RPMI8226 (cell line): ENCODE data around the gene GLT6D1.

ENCODE experiments used
- DNase-seq: peaks from one replicate; pipeline ENCODE4 v3.0.0-alpha.2; 2015

GLT6D1 gene

GRCh38 chr9:135582966-135583687 is 56.2 kb downstream of the GLT6D1 start:
- no peak for DNase-seq

- no peak for DNase-seq
Observed at GRCh38 chr9:135582541-135582940, 56.8 kb downstream of the GLT6D1 start.

DNA sequence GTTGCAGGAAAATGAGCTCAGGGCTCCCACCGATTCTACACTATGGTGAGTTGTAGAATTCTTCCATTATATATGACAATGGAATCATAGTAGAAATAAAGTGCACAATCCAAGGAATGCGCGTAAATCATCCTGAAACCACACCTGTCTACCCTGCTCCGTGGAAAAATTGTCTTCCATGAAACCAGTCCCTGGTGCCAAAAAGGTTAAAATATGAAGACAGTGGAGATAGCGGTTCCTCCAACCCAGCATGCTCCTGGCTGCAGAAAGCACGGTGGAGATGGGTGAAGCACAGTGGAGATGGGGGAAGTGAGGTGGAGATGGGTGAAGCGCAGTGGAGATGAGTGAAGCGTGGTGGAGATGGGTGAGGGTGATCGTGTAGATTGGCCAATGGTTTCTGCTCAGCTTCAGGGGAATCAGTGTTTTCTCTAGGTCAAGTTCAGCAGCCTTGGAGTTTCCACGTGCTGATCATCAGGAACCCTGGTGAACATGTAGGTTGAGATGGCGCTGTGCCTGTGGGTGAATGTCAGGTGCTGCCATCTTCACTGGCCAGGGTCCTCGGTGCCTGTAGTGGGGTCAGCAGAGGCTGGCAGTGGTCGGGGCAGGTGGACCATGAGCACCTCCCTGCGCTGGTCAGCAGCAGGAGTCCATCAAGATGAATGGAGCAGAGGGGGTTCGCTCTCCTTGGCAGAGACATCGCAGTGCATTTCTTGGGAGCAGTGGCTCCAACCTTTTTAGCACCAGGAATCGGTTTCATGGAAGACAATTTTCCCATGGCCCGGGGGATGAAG is 57.5 kb downstream of the GLT6D1 start:
- DNase-seq: no peak

DNA sequence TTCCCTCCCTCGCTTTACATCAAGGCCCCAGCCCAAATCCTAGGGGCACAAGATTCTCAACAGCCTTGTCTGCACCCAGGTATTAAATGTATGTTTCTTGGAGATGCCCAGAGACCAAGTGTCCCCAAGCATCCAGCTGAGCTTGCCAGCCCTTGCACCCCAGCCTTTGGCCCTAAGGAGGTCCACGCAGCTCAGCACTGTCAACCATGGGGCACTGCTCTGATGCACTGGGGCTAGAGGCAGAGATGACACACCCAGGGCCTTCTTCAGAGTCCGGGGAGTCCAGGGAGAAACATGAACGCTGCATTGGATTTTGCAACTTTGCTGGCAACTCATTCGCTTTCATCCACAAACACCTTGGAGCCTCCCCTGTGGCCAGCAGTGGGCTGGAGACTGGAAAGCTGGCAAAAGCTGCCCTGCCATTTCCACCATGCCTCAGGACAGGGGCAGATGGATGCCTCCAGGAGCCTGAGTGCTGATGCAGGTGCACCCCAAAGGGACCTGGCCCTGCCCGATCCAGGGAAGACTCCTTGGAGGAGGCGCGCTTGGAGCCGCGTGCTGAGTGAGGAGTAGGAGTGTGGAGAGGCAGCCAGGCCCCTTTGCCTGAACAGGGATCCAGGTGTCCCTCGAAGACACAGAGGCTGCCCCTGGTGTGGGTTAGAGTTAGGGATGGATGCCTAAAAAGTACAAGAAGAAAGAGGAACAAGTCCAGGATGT is 58.5 kb downstream of the GLT6D1 start:
- peak; percentile 21 for DNase-seq

DNA sequence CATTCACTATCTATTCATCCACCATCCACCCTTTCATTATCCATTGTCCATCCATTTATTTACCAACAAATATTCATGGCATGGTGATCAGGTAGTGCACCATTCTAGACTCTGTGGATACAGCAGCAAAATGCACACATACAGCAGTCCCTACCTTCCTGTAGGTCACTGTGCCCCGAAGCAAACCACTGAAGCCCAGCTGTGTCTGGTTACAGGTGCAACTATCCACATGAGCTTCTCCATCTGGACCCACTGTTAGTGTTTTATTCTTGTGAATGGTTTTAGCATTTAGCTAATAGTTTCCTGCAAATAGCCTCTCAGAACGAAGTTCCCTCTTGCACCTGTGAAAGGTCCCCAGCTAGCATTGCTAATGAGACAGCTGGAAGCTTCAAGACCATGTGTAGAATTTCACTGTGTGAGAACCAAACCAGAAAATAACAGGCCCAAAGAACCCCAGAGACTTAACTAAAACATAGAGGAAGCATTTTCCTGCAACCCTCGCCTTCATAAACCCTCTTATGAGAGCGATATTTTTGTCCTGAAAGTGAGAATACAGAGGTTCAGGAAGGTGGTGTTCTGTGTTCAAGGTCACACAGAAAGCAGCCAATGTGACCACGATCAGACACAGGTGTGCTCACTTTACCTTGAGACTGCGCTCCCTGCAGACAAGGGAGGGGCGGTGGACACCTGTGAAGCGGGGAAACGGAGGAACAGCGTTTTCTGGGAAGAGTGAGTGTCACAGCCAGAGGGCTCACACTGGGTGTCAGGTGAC is 59.3 kb downstream of the GLT6D1 start:
- peak; percentile 81 for DNase-seq

DNA sequence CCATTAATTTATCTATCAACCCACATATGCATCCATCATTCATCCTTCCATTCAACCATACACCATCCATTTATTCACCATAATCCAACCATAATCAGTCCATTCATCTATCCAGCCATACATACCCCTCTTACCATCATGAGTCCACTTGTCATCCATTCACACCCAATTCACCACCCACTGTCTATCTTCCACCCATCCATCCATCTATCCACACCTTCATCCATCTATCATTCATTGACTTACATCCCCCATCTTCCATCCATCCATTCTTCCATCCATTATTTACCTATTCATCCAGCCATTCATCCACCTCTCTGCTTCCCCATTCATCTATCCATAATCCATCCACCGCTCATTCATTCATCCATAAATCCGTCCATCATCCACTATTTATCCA is 60.0 kb downstream of the GLT6D1 start:
- DNase-seq: no peak

DNA sequence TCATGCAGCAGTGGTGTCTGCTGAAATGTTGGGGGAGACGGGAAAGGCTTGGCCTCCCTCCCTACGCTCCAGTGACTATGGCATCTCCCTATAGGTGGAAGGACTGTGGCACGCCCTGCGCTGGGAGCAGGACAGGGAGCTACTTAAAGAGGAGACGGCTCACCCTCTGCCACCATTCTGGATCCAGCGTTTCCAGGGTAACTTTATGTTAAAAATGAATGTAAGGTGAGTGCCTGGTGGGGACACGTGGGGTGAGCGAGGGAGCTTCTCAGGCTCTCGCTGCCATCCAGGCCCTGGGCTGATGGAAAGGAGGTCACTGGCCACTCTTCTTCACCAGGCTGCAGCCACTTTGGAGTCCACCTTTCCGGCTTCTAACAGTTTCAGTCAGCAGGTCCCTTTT is 62.1 kb downstream of the GLT6D1 start:
- no peak for DNase-seq

GRCh38 chr9:135575995-135576631 is 63.2 kb downstream of the GLT6D1 start:
- DNase-seq: no peak

GRCh38 chr9:135574943-135575342 is 64.4 kb downstream of the GLT6D1 start:
- no peak for DNase-seq

GRCh38 chr9:135574331-135574730 is 65.0 kb downstream of the GLT6D1 start:
- DNase-seq: no peak
